HG03575 (cell line): Measurements from ENCODE around the gene TEKT3.

Source experiments
- ATAC-seq: cut with Tn5 transposase; IDR thresholded peaks from one replicate; pipeline ENCODE4 v1.9.1; 2021; ENCODE audit not compliant: unreplicated experiment, insufficient number of reproducible peaks, low FRiP score; ENCODE audit errors: extremely low read depth

Gene TEKT3

DNA sequence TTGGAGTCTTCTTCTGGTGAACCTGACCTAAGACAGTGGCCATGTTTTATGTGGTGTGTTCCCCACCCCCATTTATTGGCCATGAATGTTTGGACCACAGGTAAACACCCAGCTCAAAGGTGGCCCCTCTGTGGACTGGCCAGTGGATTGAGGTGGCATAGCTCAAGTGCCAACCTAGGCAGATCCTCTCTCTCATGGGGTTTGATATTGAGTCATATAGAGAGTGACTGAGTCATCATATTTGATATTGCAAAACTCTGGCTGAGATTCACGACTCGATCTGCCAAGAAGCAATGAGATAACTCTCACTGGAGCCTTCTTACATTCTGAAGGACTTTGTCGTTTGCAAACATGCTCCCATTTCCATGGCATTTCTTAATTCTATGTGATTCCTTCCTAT, 10.5 kb upstream of the TEKT3 start:
- no peak for ATAC-seq

DNA sequence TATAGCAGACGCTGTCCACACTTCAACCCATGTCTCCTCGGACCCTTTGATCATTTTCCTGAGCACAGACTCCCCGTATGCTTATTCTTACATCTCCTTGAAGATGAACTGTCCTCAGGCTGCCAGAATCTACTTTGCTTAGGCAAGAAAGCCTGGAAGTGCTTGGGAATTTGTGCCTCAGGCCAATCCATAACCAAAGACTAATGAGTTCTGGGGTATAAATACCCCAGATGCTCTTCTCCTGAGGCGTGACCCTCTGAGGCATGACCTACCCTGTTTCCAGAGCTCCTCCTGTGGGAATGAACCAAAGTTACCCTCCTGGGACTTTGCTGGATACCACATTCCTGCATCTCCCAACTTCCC, 10.1 kb upstream of the TEKT3 start:
- ATAC-seq, result no peak

DNA sequence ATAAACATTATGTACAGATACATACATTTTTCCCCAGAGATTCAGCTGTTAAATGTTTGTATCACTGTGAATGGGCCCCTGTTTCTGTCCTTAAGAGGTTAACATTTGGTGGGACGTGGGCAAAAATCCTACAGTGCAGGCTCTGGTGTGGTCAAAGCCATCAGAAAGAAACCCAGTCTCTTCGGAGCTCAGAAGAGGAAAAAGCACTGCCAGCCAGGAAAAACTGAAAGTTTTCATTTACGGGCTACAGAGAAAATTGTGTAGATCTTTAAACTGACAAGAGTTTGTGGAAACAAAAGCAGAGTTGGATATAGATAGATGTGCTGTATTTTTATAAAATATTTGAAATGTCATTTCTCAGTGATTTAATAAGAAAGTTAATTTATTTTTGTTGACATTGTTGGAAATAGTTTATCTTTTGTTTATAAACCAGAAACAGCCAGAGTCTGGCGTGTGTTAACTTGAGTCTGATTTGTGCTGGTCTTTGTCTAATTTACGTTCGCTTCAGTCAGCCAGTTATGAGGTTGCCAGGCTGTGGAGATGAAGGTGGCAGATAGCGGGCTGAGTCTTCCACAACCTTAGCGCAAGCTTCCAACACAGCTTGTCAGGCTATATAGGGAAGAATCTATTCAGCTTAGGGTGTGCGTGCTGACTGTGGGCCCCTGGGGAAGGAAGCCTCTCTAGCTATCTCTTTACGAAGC, 9.5 kb upstream of the TEKT3 start:
- no peak for ATAC-seq

DNA sequence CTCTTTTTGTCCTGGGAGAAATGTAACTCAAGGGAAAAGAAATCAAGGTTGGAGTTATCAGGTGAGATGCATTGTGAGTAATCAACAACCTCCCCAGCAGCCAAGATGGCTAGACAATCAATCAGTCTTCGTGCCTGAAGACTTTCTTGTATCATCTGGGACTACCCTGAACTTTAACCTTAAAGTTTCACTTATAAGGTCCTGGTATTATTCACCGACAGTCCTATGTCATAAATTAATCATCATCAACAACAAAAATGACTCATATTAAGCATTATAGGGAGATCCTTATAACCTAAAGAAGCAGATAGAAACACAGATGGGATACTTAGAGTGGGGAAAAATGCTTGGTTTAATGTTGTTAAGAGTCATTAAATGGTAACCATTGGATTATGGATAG, 7.7 kb upstream of the TEKT3 start:
- ATAC-seq, result no peak

DNA sequence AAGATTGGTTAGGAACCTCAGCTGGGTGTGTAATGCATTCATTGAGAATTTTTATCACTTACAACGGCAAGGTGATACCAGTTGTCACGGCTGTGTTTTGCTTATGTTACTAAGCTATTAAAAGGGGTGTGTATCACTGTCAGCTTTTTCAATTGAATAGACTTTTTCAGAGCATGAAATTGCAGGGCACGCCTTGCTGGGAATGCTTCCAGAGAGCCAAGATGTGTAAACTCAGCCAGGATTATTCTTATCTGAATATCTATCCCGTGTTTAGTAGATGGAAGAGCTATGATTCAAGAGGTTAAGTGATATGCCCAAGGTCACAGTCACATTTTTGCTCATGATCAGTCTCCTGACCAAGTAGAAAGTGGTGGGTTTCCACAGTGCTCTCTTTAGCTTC, 6.6 kb upstream of the TEKT3 start:
- ATAC-seq, result no peak

DNA sequence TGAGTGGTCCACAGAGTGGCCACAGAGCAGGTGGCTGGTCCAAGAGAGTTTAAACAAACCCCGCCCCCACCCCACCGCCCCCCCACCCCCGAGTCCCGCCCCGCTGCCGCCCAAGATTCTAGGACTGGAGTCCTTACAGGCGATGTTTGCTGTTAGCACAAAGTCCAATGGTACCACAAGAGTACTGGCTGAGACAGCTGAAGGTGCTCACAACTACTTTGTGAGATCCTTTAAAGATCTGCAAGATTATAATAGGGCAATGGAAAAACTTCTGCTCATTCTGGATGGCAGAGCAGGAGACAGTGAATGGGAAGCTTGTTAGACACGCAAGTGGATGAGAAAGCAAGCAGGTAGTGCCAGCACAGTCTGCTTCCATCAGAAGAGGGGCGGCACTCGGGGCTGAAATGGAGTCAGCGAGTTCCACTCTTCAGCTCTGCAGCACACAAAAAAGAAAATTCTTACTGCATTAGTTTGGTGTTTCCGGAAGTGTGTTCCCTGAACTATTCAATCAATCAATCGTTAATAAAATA, 4.7 kb upstream of the TEKT3 start:
- no peak for ATAC-seq

DNA sequence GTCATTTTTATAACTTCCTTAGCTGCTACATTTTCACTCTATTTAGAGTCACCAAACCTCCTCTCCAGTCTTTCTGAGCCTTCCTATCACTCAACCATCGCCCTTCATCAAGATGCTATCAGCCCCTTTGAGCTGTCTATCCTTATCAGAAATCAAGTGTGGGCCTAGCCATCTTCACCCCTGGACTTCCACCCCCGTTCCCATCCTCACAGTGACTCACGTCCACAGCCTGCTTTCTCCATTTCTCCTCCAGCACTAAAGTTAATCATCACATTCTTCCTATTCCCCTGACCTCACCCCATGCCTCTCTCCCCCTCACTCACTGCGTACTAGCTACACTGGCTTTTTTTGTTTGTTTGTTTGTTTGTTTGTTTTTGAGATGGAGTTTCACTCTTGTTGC, 2.4 kb upstream of the TEKT3 start:
- no peak for ATAC-seq

DNA sequence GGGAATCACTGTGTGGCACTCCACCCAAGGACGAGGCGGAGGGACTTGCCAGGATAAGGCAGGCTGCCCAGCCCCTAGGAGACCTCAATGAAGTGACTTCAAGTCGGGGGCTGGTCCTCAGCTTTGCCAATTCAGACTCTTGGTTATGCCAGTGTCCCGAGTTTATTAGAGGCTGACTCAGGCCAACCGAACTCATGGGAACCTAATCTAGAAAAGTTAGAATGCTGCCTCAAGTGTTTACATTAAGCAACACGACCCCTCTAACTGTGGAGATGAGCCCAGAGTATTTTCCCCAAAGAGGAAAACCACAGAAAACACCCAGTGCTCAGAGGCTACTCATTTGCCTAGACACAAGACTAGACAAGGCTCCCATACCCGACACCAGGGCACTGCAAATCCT, 1.1 kb upstream of the TEKT3 start:
- ATAC-seq, result no peak

DNA sequence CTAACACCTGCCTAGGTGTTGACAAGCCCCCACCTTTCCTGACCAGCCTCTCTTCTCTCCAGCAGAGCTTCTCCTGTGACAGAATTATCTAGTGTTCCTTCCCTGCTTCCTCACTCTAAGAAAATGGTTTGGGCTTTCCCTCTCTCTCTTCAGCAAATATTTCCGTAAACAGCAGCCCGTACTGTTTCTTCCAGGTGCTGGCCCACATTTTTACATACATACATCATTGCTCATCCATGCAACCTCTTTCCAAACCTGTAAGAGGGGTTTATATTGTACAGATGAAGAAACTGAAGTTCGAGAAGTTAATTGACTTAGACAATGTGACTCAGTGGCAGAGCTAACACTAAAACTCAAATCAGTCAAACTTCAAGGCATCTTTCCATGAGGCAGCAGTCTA, 569 bp upstream of the TEKT3 start:
- no peak for ATAC-seq

DNA sequence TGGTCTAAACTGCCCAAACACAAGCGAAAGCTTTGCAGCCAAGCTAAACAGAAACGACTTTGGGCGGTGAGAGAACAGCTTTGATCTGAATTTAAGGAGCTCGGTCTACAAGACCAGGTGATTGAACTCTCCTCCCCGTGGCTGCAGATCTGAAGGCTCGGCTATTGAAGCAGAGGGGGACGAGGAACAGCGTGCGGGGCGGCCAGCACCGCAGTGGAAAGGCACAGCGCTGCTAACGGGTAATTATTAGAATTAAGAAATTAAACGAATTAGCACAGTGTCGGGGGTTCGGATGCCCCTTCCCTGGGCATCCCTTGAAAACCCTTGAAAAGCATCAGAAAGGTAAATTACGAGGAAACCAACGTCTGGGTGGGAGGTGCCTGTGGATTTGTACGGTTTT, 431 bp downstream of the TEKT3 start:
- ATAC-seq, result no peak

DNA sequence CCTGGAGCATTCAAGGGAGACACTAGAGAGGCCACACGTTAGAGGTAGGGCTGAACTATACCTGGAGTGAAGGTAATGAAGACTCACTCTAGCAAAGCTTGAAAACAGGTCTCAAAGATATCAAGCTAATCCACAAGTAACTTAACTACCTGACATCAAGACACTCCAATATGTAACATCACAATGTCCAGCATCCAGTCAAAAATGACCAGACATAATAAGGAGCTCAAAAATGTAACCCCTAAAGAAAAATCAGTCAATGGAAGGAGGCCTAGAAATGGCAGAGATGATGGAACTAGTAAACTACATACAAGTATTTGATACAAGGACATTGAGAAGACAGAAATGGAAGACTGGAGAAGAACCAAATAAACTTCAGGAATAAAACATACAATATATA, 6.0 kb downstream of the TEKT3 start:
- no peak for ATAC-seq

DNA sequence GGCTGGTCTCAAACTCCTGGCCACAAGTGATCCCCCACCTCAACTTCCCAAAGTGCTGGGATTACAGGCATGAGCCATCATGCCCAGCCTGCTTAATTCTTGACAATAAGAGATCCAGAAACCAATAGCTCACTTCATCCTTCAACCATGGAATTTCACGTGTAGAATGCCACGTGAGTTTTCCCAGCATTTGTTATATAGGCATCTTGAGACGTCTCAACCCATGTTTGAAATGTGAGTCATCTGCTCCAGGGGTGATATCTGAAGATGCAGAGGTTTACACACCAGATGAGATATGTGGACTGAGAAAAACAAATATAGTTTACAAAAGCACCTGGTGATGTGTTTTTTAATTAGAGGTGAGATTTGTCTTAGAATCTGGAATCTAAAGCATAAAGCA, 7.1 kb downstream of the TEKT3 start:
- ATAC-seq, result no peak

DNA sequence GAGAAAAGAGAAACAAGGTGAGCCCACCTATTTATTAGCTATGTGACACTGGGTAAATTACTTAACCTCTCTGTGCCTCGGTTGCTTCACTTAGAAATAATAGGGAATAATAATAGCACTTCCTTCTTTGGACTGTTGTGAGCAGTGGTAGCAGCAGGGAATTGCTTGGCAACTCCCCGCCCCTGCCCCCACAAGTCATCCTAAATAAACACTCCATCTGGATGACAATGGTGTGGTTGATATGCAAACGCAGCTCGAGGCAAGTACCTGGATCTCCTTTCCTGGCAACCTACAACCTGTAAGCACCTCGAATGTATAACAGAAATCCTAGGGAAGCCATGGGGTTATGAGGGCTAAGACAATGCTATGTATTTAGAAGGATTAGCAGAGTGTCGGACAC, 9.1 kb downstream of the TEKT3 start:
- no peak for ATAC-seq

DNA sequence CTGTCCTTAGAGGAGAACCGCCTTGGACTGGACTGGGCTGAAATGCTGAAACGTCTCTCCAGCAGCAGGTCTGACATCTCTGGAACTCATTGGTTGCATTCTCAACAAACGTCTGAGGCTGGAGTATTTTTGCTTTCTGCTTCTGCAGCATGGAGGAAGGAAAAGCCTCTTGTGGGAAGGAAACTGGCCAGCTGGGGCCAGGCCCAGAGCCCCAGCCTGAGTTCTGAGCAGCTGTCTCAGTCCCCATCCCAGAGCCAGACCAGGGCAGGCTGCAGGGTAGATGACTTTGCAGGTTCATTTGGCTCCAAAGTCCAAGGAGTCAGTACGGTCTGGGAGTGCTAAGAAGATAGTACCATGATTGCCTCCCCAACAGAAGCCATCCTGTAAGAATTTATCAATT, 18.3 kb downstream of the TEKT3 start:
- no peak for ATAC-seq

DNA sequence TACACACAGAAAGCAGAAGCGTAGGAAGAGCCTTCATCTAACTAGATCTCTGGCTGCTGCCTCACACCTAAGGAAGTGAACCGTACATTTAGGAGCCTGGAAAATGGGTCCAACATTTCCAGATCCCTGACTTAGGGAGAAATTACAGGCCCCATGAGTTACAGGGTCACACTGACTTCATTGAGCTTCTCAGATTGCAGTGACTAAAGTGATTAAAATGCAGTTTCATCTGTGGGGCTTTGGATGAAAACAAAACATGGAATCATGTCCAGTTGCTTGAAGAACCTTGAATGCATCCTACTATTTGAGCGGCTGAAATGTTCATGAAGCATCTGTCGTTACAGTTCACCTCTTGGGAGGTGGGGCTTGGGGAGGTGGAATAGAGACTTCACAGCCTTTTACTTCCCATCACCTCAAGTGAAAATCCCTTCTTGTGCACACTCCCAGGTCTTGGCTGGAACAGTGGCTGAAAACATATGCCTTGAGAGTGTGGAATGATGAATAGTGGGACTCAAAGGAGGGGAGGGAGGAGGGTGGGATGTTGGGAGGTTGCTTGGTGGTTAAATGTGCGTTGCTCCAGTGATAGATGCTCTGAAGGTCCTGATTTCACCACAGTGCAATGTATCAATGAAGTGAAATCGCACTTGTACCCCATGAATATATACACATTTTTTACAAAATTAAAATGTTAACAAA, 19.7 kb downstream of the TEKT3 start:
- ATAC-seq, result no peak

DNA sequence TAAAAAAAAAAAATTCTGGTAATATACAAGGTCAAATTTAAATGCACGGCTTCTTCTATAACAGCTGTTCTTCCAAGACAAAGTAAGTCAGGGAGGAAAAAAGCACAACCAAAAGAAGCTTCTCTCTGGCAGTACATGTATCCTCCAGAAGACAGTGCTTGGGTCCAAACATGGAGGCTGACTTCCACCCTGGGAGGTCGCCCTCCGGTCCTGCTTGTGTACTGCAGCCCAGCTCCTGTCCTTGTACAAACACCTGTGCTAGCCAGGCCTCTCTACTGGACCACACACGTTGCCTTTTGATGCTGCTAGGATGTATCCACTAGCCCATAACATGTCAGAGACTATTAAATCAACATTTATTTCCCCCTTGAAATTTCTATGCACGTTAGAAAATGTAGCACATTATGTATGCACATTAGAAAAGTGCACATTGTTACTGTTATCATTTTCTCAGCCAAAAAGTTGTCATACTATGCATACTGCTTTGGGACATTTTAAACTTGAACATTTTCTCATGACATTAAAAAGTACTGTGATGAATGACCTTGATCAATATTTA, 21.9 kb downstream of the TEKT3 start:
- ATAC-seq, result no peak

DNA sequence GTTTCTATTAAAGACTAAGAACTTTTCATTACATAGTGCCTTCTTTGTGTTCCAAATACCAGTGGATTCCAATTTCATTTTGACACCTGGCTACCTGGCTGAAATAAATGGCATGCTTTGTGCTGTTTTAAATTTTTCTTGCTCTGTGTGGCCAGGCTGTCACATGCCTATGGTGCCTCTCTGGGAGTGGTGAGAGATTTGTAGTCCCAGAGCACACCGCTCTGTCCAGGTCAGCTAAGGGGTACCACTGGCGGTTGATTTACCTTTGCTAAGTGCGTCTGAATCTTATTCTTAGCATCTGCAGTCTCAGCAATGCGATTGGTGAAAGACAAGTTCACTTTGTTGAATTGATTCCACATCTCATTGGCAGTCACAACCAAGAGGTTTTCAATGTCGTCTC, 29.4 kb downstream of the TEKT3 start:
- ATAC-seq, result no peak

DNA sequence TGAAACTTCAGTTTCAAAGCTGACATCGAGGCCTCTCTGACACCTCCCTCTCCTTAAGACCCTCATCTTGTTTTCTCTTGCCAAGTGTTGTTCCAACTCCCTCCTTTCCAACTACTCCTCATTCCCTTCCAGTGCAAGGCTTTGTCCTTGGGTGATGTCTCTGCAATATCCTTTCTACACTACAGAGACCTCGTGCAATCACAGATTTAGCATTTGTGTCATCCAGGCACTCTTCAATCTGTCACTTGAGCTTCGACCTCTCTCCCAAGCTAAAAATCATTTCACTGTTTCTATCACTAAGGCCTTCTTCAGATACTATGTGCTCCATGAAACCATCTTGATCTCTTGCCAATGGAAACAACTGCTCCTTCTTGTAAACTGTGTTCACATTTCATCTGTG, 31.6 kb downstream of the TEKT3 start:
- ATAC-seq, result no peak

DNA sequence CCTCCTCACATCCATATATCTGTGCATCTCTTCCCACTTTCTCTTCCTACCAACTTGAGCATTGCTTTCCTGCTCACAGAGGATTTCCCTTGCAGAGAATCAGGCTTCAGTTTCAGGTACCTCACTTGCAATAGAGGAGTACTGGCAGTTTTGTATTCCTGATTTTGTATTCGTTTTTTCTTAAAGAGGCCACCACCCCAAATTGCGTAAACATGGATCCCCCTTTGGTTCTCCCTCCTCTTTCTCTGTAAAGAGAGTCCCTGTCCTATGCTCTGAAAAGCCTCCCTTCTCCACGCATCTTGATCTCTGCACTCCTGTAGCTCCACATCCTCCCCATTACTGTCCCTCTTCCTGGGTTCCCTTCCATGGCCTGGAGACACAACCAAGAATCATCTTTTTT, 32.2 kb downstream of the TEKT3 start:
- ATAC-seq, result no peak

DNA sequence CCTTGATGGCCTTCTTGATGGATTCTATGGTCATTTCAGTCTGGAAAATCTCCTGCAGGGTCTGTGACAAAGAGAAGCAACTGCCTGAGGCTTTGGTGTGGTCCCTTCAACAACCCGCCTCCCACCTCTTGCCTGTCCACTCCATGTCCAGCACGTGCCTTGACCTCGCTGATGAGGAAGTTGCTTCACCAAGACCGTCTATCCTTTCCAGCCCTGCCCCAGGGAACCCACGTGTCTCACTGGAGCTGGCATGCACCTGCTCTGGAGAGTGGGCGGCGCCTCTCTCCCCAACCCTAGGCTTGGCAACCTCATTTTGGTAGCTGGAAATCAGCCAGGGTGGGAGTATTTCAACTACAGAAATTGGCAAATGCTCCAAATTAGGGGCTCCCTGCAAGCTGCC, 32.6 kb downstream of the TEKT3 start:
- ATAC-seq, result no peak

DNA sequence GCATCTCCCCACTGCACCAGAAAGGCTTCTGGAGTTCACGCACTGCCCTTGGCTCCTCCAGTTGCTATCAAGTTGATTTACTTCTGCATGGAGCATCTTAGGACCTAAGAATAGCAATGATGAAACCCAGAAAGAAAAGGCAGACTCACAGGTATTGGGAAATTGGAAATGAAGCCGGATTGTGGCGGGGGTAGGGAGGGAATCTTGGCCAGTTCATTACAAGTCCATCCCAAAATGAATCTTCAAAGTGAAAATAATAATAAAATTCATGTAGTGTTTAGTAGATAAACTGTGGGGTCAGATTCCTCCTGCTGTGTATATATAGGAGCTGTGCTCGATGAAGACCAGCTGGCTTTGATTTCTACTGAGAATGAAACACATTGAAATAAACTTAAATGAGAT, 33.7 kb downstream of the TEKT3 start:
- ATAC-seq, result no peak
